Measurements from ENCODE around the gene CHD2. TPM values are rescaled to one million over a fixed set of nuclear protein-coding genes. Genes with fewer than 3 reads are reported as not detected.

Gene CHD2
- total RNA-seq, 1 experiment from 2014 or later = 101 TPM

GRCh38 chr15:93035092-93035915, 135.2 kb downstream of the CHD2 start:
- DNase-seq (ENCODE audit: low spot score) (no peak), ATAC-seq (peak; percentile 7; the same call in 1 of the 2 replicates)
- ChIA-PET CTCF (interaction anchor here (0.5 to 2.5 kb wide), 16 partner anchors 9 to 1084 kb away, joined by 3 to 20 read pairs (median 4); no protein-coding TSS in a partner anchor), POLR2A (no interaction called here)
- no peaks in the 10 kb centered on the region for H3K27me3 Mint-ChIP-seq (ENCODE audit: low read depth)
- H3K27ac Mint-ChIP-seq = no peak overlapping the region
- H3K4me1 Mint-ChIP-seq = peaks cover 13% of the 10 kb centered on the region
- TF ChIP-seq ETV6 (CRISPR knock-in tag; IDR thresholded peaks at IDR 0.05) (no peak), JAZF1 (CRISPR knock-in tag; IDR thresholded peaks at IDR 0.05) (no peak), E2F1 (CRISPR knock-in tag; IDR thresholded peaks at IDR 0.05) (no peak), CBFB (CRISPR knock-in tag; IDR thresholded peaks at IDR 0.05; ENCODE audit: low read depth) (no peak)
- H3K36me3 Mint-ChIP-seq = peaks cover 5% of the 10 kb centered on the region
- peaks cover 5% of the 10 kb centered on the region for H3K9me3 Mint-ChIP-seq
- H3K4me3 Mint-ChIP-seq = no peak overlapping the region

GRCh38 chr15:93035953-93036810, 136.1 kb downstream of the CHD2 start:
- Mint-ChIP-seq H3K27me3 (ENCODE audit: low read depth) (no peaks in the 10 kb centered on the region), H3K9me3 (peaks cover 5% of the 10 kb centered on the region), H3K27ac (no peak overlapping the region), H3K4me3 (no peak overlapping the region), H3K36me3 (peaks cover 5% of the 10 kb centered on the region), H3K4me1 (peaks cover 10% of the 10 kb centered on the region)
- ATAC-seq (peak; percentile 46), DNase-seq (ENCODE audit: low spot score) (peak; percentile 46)
- POLR2A ChIA-PET = no interaction called here
- CTCF ChIA-PET = interaction anchor here (0.6 to 2.5 kb wide), 24 partner anchors 8 to 1084 kb away, joined by 3 to 23 read pairs (median 4); no protein-coding TSS in a partner anchor
- TF ChIP-seq CTCF (IDR thresholded peaks at IDR 0.05) (peak; percentile 47), TCF7 (CRISPR knock-in tag; IDR thresholded peaks at IDR 0.05; ENCODE audit: low read depth) (no peak), ESRRA (CRISPR knock-in tag; IDR thresholded peaks at IDR 0.05; ENCODE audit: borderline replicate concordance) (0 out of 2 replicates have a peak, but pooled peaks have one; percentile 29), HMGXB4 (CRISPR knock-in tag; IDR thresholded peaks at IDR 0.05) (0 out of 2 replicates have a peak, but pooled peaks have one; percentile 53), MAX (CRISPR knock-in tag; IDR thresholded peaks at IDR 0.05) (peak; percentile 65)

GRCh38 chr15:93036951-93037819, 137.1 kb downstream of the CHD2 start:
- Mint-ChIP-seq H3K36me3 (peaks cover 5% of the 10 kb centered on the region), H3K9me3 (peaks cover 5% of the 10 kb centered on the region), H3K4me3 (no peak overlapping the region), H3K27me3 (ENCODE audit: low read depth) (no peaks in the 10 kb centered on the region), H3K4me1 (peaks cover 12% of the 10 kb centered on the region), H3K27ac (0 out of 2 replicates have a peak overlapping the region, but pooled peaks have one; percentile 4)
- ChIA-PET POLR2A (interaction anchor here (0.6 to 0.9 kb wide), 2 partner anchors 51 to 1080 kb away, joined by 3 to 4 read pairs; no protein-coding TSS in a partner anchor), CTCF (interaction anchor here (0.6 to 1.9 kb wide), 11 partner anchors 8 to 1082 kb away, joined by 3 to 23 read pairs (median 5); no protein-coding TSS in a partner anchor)
- no peak for TF ChIP-seq ZNF512 (CRISPR knock-in tag; IDR thresholded peaks at IDR 0.05; ENCODE audit: borderline replicate concordance)
- no peak for ATAC-seq
- peak; percentile 20 for DNase-seq (ENCODE audit: low spot score)

Measured in WTC11 (cell line).